Anterior cingulate cortex (tissue), 58 donors: ENCODE results near the gene FERMT3.

Source experiments
- DNase-seq, 58 donors: peaks; one replicate each; lab custom pipeline; 2025; lab: John Stamatoyannopoulos, UW

Gene FERMT3

GRCh38 chr11:64258946-64259532, 52.5 kb downstream of the FERMT3 start:
- no peak for DNase-seq

- DNase-seq = no peak
Measured at GRCh38 chr11:64259533-64260067, 53.1 kb downstream of the FERMT3 start.

- no peak for DNase-seq
Measured at GRCh38 chr11:64260147-64260708, 53.7 kb downstream of the FERMT3 start.

GRCh38 chr11:64261556-64262080, 55.1 kb downstream of the FERMT3 start:
- DNase-seq = no peak

- no peak for DNase-seq
Measured at GRCh38 chr11:64262271-64263002, 55.9 kb downstream of the FERMT3 start.

GRCh38 chr11:64263021-64263946, 56.8 kb downstream of the FERMT3 start:
- DNase-seq = no peak

- DNase-seq = no peak
Measured at GRCh38 chr11:64263947-64264317, 57.4 kb downstream of the FERMT3 start.

- DNase-seq = no peak
Measured at GRCh38 chr11:64264371-64264852, 57.9 kb downstream of the FERMT3 start.

- no peak for DNase-seq
Measured at GRCh38 chr11:64265176-64266160, 58.9 kb downstream of the FERMT3 start.

- no peak for DNase-seq
Measured at GRCh38 chr11:64266339-64266738, 59.8 kb downstream of the FERMT3 start.

GRCh38 chr11:64267207-64267945, 60.9 kb downstream of the FERMT3 start:
- DNase-seq = no peak

- peak in 5 of 58 donors; percentile 17 to 33 (median 26) for DNase-seq
Measured at GRCh38 chr11:64268025-64268892, 61.7 kb downstream of the FERMT3 start.

GRCh38 chr11:64268893-64269539, 62.5 kb downstream of the FERMT3 start:
- peak in 17 of 58 donors; percentile 56 to 77 (median 65) for DNase-seq

GRCh38 chr11:64269540-64270220, 63.2 kb downstream of the FERMT3 start:
- DNase-seq = peak; percentile 80 to 100 (median 98)
